ENCODE results near the gene PPP1R1B.

The PPP1R1B gene

DNA sequence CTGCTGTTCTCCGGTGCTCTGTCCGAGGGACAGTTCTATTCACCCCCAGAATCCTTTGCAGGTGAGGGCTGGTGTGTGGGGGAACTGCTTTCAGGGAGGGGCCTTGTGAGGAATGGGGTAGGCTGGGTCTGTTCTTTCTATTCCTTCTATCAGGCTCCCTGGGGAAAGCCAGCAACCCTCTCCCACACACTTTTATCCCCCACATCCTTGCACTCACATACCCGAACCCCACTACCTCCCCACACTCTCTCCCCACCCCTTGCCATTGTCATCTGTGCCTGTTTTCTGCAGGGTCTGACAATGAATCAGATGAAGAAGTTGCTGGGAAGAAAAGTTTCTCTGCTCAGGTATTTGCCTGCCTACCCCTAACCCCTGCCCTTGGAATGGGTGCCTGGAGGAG lies 32.0 kb downstream of the PPP1R1B start:
- no peak for DNase-seq

DNA sequence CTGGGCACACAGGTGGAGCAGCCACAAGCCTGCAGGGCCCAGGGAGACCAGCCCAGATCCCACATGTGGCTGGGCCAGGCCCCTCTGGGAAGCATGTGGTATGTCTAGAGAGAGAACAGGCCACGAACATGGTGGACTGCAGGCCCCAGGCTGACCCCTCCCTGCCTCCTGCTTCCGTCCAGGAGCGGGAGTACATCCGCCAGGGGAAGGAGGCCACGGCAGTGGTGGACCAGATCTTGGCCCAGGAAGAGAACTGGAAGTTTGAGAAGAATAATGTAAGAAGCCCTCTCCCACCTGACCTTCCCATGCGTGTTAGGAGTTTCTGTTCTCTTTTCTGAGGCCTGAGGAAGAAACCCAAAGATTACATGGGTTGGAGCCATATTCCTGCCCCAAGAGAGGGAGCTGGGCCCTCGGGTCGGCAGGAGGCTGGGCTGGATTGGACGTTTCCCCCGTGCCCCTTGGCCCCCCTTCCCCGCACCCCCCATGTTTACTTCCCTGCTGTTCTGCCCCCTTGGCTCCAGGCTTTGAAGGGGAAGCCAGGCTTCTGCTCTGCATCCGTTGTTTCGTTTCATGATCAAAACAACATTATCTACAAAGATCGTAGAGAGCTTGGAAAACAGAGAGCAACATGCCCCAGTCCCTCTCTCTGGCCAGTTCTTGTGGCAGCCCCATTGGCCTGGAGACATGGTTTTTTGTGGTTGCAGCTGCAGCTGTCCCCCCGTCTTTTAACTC lies 32.7 kb downstream of the PPP1R1B start:
- no peak for DNase-seq

- DNase-seq, result no peak
Measured at GRCh38 chr17:39660011-39660360, 33.2 kb downstream of the PPP1R1B start.

GRCh38 chr17:39660397-39661385 lies 33.9 kb downstream of the PPP1R1B start:
- DNase-seq, result no peak

GRCh38 chr17:39661744-39662541 lies 35.2 kb downstream of the PPP1R1B start:
- no peak for DNase-seq

GRCh38 chr17:39662551-39663339 lies 36.0 kb downstream of the PPP1R1B start:
- DNase-seq, result no peak

DNA sequence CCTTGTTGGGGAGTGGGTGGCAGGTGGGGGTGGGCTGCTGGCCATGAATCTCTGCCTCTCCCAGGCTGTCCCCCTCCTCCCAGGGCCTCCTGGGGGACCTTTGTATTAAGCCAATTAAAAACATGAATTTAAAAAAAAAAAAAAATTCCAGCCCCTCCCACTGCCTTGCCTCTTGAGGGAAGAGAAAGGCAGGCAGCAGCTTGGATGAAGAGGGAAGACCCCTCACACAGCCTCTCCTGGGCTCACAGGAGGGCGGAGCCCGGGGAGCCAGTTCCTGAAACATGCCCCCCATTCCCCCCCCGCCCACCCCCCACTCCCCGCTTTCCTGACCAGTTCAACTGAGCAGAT lies 36.6 kb downstream of the PPP1R1B start:
- no peak for DNase-seq

GRCh38 chr17:39663688-39664580 lies 37.2 kb downstream of the PPP1R1B start:
- no peak for DNase-seq

GRCh38 chr17:39664581-39665561 lies 38.1 kb downstream of the PPP1R1B start, which contains the start of gene TCAP:
TSS of gene TCAP (plus strand) at chr17:39665349. CDS start at chr17:39665360, 11 bp downstream.
- DNase-seq, result no peak

DNA sequence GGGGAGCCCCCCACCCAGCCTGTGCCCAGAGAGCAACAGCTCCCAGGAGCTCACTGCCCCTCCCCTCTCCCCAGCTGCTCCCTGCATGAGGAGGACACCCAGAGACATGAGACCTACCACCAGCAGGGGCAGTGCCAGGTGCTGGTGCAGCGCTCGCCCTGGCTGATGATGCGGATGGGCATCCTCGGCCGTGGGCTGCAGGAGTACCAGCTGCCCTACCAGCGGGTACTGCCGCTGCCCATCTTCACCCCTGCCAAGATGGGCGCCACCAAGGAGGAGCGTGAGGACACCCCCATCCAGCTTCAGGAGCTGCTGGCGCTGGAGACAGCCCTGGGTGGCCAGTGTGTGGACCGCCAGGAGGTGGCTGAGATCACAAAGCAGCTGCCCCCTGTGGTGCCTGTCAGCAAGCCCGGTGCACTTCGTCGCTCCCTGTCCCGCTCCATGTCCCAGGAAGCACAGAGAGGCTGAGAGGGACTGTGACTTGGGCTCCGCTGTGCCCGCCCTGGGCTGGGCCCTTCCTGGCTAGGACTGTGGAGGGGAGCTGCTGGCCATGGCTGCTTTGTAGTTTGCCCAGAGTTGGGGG lies 39.0 kb downstream of the PPP1R1B start:
- no peak for DNase-seq

DNA sequence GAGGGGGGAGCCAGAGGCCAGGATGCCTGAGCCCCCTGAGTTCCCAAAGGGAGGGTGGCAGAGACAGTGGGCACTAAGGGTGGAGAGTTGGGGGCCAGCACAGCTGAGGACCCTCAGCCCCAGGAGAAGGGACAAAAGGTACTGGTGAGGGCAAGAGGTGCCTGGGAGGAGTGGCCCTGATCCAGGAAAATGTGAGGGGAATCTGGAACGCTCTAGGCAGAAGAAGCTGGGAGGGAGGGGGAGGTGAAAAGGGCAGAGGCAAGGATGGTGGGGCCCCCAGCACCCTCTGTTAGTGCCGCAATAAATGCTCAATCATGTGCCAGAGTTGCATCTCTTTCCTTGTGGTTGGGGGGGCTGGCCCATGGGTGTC lies 39.5 kb downstream of the PPP1R1B start:
- DNase-seq, result no peak

DNA sequence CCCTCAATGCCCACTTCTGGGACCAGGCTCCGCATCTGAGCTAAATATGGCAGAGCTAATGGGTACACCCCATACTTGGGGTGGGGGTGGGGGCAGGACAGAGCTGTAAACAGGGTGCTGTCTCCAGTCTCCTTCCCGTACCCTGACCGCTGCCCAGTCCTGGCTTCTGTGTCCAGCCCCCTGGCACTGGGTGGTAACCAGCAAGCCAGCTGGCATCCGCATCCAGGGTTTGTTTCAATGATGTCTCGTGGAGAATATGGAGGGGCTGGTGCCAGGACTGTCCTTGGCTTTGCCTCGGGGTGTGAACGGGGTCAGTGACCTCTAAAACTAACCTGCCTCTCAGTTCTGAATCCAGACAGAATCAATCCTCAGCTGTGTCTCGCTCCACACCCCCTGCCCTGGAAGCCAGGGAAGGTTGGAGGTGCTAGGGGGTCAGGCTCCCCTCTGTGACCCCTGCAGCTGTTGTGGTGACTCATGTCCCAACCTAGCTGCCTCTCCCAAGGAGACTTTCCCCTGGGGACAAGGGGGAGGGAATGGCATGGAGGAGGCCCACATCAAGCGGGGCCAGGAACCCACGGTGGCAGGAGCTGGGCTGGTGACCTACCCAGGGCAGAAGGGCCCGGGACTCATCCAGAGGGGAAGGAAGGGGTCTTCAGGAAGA lies 40.0 kb downstream of the PPP1R1B start:
- DNase-seq, result no peak

DNA sequence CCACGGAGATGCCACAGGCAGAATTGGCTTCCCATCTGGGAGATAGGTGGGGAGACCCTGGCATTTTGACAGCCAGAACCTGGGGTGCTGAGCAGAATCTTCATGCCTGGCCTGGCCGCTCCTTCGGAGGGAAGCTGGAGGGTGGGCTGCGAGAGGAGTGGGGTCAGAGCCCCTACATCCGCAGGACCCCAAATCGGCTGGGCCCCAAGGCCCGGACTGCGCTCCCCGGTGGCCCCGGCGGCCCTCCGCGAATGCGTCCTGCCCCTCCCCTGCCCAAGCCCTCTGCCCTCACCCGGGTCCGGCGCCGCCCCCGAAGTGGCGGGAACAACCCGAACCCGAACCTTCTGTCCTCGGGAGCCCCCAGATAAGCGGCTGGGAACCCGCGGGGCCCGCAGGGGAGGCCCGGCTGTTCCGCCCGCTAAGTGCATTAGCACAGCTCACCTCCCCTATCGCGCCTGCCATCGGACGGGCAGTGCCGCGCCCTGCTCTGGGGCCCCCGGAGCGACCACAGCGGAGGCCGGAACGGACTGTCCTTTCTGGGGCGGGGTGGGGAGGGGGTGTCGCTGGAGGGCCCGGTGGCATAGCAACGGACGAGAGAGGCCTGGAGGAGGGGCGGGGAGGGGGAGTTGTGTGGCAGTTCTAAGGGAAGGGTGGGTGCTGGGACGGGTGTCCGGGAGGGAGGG lies 40.7 kb downstream of the PPP1R1B start:
- no peak for DNase-seq

- DNase-seq, result peak in 1 of 2 donors; percentile 9
Measured at GRCh38 chr17:39667945-39668924, 41.5 kb downstream of the PPP1R1B start, which contains the start of gene PNMT. TSS of gene PNMT (plus strand) at chr17:39668453. CDS start at chr17:39668476, 23 bp downstream.

GRCh38 chr17:39669897-39670735 lies 43.4 kb downstream of the PPP1R1B start:
- DNase-seq, result no peak

DNA sequence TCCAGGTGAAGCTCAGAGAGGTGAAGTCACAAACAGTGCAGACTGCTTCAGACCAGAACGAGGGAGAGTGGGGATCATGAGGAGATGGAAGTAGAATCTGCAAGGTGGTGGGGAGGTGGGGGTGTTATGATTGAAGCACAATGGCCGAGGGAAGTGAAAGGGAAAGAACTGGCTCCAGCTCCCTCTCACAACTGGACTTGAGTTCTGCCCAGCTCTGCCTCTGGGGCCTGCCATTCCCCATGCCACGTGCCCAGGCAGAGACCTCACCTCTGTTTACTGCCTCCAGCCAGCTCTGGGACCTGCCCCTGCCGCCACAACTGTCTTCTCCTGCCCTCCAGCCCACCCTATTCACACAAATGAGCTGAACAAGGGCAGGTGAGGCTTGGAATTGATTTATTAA lies 44.0 kb downstream of the PPP1R1B start:
- no peak for DNase-seq
